Tibial artery (tissue), 4 donors: Measurements from ENCODE around the gene RBFA.

Experiments
- DNase-seq, 2 donors: peaks; one replicate each; pipeline ENCODE4 v3.0.0-alpha.2; 2019
- H3K27ac ChIP-seq, 2 donors: fragments of 200-600 bp; sonication (generic) in 1 of 2; 1 replicate in 1 of 2; 2 replicates in 1 of 2; pipeline ENCODE4 v1.5.1; 2018 to 2019; ENCODE audit warnings: mild to moderate bottlenecking in 1 of 2
- H3K27me3 ChIP-seq, 2 donors: fragments of 200-600 bp; sonication (generic) in 1 of 2; one replicate each; pipeline versions ENCODE4 v1.5.1 to v1.6.0; 2016 to 2019
- H3K36me3 ChIP-seq, 3 donors: fragments of 200-600 bp; sonication (generic) in 2 of 3; one replicate each; pipeline ENCODE4 v1.5.1; 2016 to 2019; ENCODE audit warnings: mild to moderate bottlenecking in 2 of 3
- H3K4me1 ChIP-seq, 4 donors: fragments of 200-600 bp; sonication (generic) in 2 of 4; 1 replicate in 3 of 4; 2 replicates in 1 of 4; pipeline ENCODE4 v1.5.1; 2016 to 2019
- H3K4me3 ChIP-seq, 2 donors: fragments of 200-600 bp; sonication (generic) in 1 of 2; 1 replicate in 1 of 2; 2 replicates in 1 of 2; pipeline ENCODE4 v1.5.1; 2018 to 2019; ENCODE audit warnings: mild to moderate bottlenecking in 2 of 2
- H3K9me3 ChIP-seq, 3 donors: fragments of 200-600 bp; sonication (generic) in 1 of 3; one replicate each; pipeline ENCODE4 v1.5.1; 2016 to 2019
- CTCF ChIP-seq, 2 experiments: fragments of 200-600 bp in 1 of 2; fragments of 450-650 bp in 1 of 2; IDR thresholded peaks; one replicate each; pipeline ENCODE4 v1.5.1; 2017 to 2019; ENCODE audit warnings: antibody characterized with exemption in 2 of 2, mild to moderate bottlenecking in 1 of 2, moderate library complexity in 1 of 2
- intact Hi-C: fragments of 100-400 bp; cut with DNase I; formaldehyde crosslinking; loops from one replicate; pipeline ENCODE4 v1.15.0; 2023; ENCODE audit warnings: low total_unique reads

RBFA gene

GRCh38 chr18:80033181-80034067 is 810 bp upstream of the RBFA start:
- TF ChIP-seq CTCF (IDR thresholded peaks at IDR 0.05): no peak
- Histone ChIP-seq H3K27ac (peak overlapping the region; percentile 85 to 87), H3K4me1 (peaks cover 0 to 18% (median 8%) of the 10 kb centered on the region in 4 donors), H3K4me3 (peak overlapping the region; percentile 82 to 93), H3K27me3 (no peaks in the 10 kb centered on the region), H3K9me3 (no peaks in the 10 kb centered on the region), H3K36me3 (peaks cover 0 to 24% (median 22%) of the 10 kb centered on the region in 3 donors)
- DNase-seq: peak in 1 of 2 donors; percentile 45
- intact Hi-C loops: loop anchor here (2.0 to 10.0 kb wide), 5 partner anchors 45 to 641 kb away; partner anchors contain the start of genes ADNP2, SLC66A2 and TXNL4A

GRCh38 chr18:80034852-80035406 is 695 bp downstream of the RBFA start:
- H3K4me1 ChIP-seq: peaks cover 0 to 18% (median 8%) of the 10 kb centered on the region in 4 donors
- H3K36me3 ChIP-seq: peaks cover 0 to 30% (median 21%) of the 10 kb centered on the region in 3 donors
- intact Hi-C loops: loop anchor here (5.0 to 10.0 kb wide), 3 partner anchors 80 to 643 kb away; partner anchors contain the start of gene SLC66A2
- peak overlapping the region; percentile 82 to 93 for H3K4me3 ChIP-seq
- DNase-seq: no peak
- peak overlapping the region; percentile 85 to 87 for H3K27ac ChIP-seq
- no peaks in the 10 kb centered on the region for H3K9me3 ChIP-seq
- no peaks in the 10 kb centered on the region for H3K27me3 ChIP-seq
- no peak for TF ChIP-seq CTCF (IDR thresholded peaks at IDR 0.05)

- Histone ChIP-seq H3K4me1 (peaks cover 0 to 18% (median 8%) of the 10 kb centered on the region in 4 donors), H3K9me3 (no peaks in the 10 kb centered on the region), H3K27me3 (no peaks in the 10 kb centered on the region), H3K36me3 (peaks cover 2 to 38% (median 16%) of the 10 kb centered on the region in 3 donors), H3K4me3 (no peak overlapping the region), H3K27ac (no peak overlapping the region)
- no peak for TF ChIP-seq CTCF (IDR thresholded peaks at IDR 0.05)
- DNase-seq: no peak
- intact Hi-C loops: loop anchor here (10.0 kb wide), 1 partner anchor 81 kb away; the partner anchor contains the start of gene SLC66A2
These were observed 1.8 kb downstream of the RBFA start for GRCh38 chr18:80035997-80036396.

- DNase-seq: no peak
- no peak overlapping the region for H3K4me3 ChIP-seq
- no peaks in the 10 kb centered on the region for H3K9me3 ChIP-seq
- H3K4me1 ChIP-seq: peaks cover 0 to 18% (median 8%) of the 10 kb centered on the region in 4 donors
- intact Hi-C loops: loop anchor here (10.0 kb wide), 1 partner anchor 82 kb away; the partner anchor contains the start of gene SLC66A2
- H3K27me3 ChIP-seq: no peaks in the 10 kb centered on the region
- H3K36me3 ChIP-seq: peaks cover 7 to 48% (median 26%) of the 10 kb centered on the region in 3 donors
- no peak overlapping the region for H3K27ac ChIP-seq
- TF ChIP-seq CTCF (IDR thresholded peaks at IDR 0.05): no peak
These were observed 3.1 kb downstream of the RBFA start for GRCh38 chr18:80037300-80037699.

GRCh38 chr18:80037869-80038630 is 3.8 kb downstream of the RBFA start:
- peaks cover 0 to 13% (median 8%) of the 10 kb centered on the region in 4 donors for H3K4me1 ChIP-seq
- H3K27ac ChIP-seq: no peak overlapping the region
- H3K36me3 ChIP-seq: peaks cover 10 to 56% (median 32%) of the 10 kb centered on the region in 3 donors
- H3K27me3 ChIP-seq: no peaks in the 10 kb centered on the region
- no peak overlapping the region for H3K4me3 ChIP-seq
- H3K9me3 ChIP-seq: no peaks in the 10 kb centered on the region
- TF ChIP-seq CTCF (IDR thresholded peaks at IDR 0.05): no peak
- DNase-seq: no peak
- intact Hi-C loops: loop anchor here (10.0 kb wide), 1 partner anchor 83 kb away; the partner anchor contains the start of gene SLC66A2
